H1 (cell line): ENCODE measurements around the gene RREB1. TPM values are rescaled to one million over a fixed set of nuclear protein-coding genes. Genes with fewer than 3 reads are reported as not detected.

Source experiments
- CTCF ChIA-PET: fragments of 300-600 bp; sonication (Branson Sonifier 250); formaldehyde crosslinking; loops from one replicate; lab custom pipeline; 2021; ENCODE audit not compliant: partially characterized antibody; lab: Charles Lee
- POLR2A ChIA-PET: fragments of 300-600 bp; sonication (Branson Sonifier 250); formaldehyde crosslinking; loops from one replicate; lab custom pipeline; 2021; ENCODE audit warnings: inconsistent platforms; ENCODE audit not compliant: partially characterized antibody; lab: Charles Lee
- DNase-seq, 2 experiments: peaks; one replicate each; pipeline versions ENCODE4 v3.0.0 to v3.0.0-alpha.2; 2010 to 2022; ENCODE audit warnings: low spot score in 2 of 2, low read depth in 1 of 2, mixed read lengths in 1 of 2
- FAIRE-seq: peaks from 2 replicates; lab custom pipeline; 2011; peaks lifted over from hg19 to GRCh38; lab: Jason Lieb, UNC
- H2AFZ ChIP-seq: 2 replicates; pipeline ENCODE4 v1.8.1; 2012; ENCODE audit warnings: low read length, inconsistent platforms
- H2AK5ac ChIP-seq: 2 replicates; pipeline ENCODE4 v1.6.1; 2013; ENCODE audit warnings: low read depth, low read length
- H2BK120ac ChIP-seq: replicated peaks from 2 replicates; pipeline ENCODE3; 2013; ENCODE audit warnings: low read depth, low read length, inconsistent platforms
- H2BK12ac ChIP-seq: 2 replicates; pipeline ENCODE4 v1.6.1; 2013; ENCODE audit warnings: low read depth, low read length
- H2BK15ac ChIP-seq: 2 replicates; pipeline ENCODE4 v1.6.1; 2013; ENCODE audit warnings: low read length
- H2BK20ac ChIP-seq: 2 replicates; pipeline ENCODE4 v1.6.1; 2013; ENCODE audit warnings: low read length
- H2BK5ac ChIP-seq: 2 replicates; pipeline ENCODE4 v1.6.1; 2013; ENCODE audit warnings: low read depth, low read length
- H3K14ac ChIP-seq: 2 replicates; pipeline ENCODE4 v1.6.1; 2013; ENCODE audit warnings: inconsistent platforms; ENCODE audit not compliant: insufficient read length
- H3K18ac ChIP-seq: 2 replicates; pipeline ENCODE4 v1.6.1; 2013; ENCODE audit warnings: low read length; ENCODE audit errors: extremely low read depth
- H3K23ac ChIP-seq: 2 replicates; pipeline ENCODE4 v1.6.1; 2013; ENCODE audit warnings: inconsistent platforms; ENCODE audit not compliant: insufficient read length
- H3K23me2 ChIP-seq: 2 replicates; pipeline ENCODE4 v1.6.1; 2013; ENCODE audit warnings: low read depth, low read length
- H3K27ac ChIP-seq: 2 replicates; pipeline ENCODE4 v1.6.1; 2011; ENCODE audit warnings: low read depth, low read length, inconsistent platforms
- H3K27me3 ChIP-seq, 4 experiments: replicated peaks in 1 of 4; 1 replicate in 1 of 4; 2 replicates in 3 of 4; pipeline versions ENCODE4 v1.6.1 to v1.8.1; 2011 to 2013; ENCODE audit warnings: low read length in 3 of 4, mild to moderate bottlenecking in 3 of 4, inconsistent platforms in 2 of 4, mixed read lengths in 2 of 4, moderate library complexity in 1 of 4; ENCODE audit not compliant: control insufficient read depth in 3 of 4, insufficient read depth in 3 of 4; ENCODE audit errors: extremely low read depth in 1 of 4
- H3K36me3 ChIP-seq, 4 experiments: 2 replicates each; pipeline versions ENCODE4 v1.6.1 to v1.8.1; 2011 to 2013; ENCODE audit warnings: mild to moderate bottlenecking in 4 of 4, low read length in 3 of 4, moderate library complexity in 2 of 4, control low read depth in 1 of 4, inconsistent platforms in 1 of 4; ENCODE audit not compliant: insufficient read depth in 4 of 4, control insufficient read depth in 2 of 4
- H3K4ac ChIP-seq: replicated peaks from 2 replicates; pipeline ENCODE3; 2013; ENCODE audit warnings: low read length, low read depth, mixed read lengths, inconsistent platforms; ENCODE audit not compliant: insufficient read length
- H3K4me1 ChIP-seq, 4 experiments: replicated peaks in 1 of 4; 1 replicate in 1 of 4; 2 replicates in 3 of 4; pipeline versions ENCODE4 v1.6.1 to v1.8.1; 2011 to 2013; ENCODE audit warnings: low read length in 3 of 4, inconsistent platforms in 2 of 4, mixed read lengths in 1 of 4; ENCODE audit not compliant: insufficient read depth in 4 of 4, control insufficient read depth in 3 of 4
- H3K4me2 ChIP-seq, 2 experiments: 2 replicates each; pipeline versions ENCODE4 v1.6.1 to v1.8.1; 2011 to 2013; ENCODE audit warnings: low read depth in 2 of 2, low read length in 2 of 2, control low read depth in 1 of 2, inconsistent platforms in 1 of 2, mild to moderate bottlenecking in 1 of 2; ENCODE audit not compliant: insufficient read depth in 1 of 2
- H3K4me3 ChIP-seq, 4 experiments: fragments of 200-600, 300-600 bp in 1 of 4; sonication (generic), shearing (Covaris generic), sonication (Bioruptor Twin) in 1 of 4; 2 replicates each; pipeline versions ENCODE4 v1.5.1 to v1.8.1; 2011 to 2016; ENCODE audit warnings: low read length in 4 of 4, low read depth in 3 of 4, control low read depth in 2 of 4, inconsistent platforms in 2 of 4, mild to moderate bottlenecking in 2 of 4, mixed read lengths in 1 of 4, moderate library complexity in 1 of 4; ENCODE audit not compliant: insufficient read depth in 2 of 4; ENCODE audit errors: extremely low read depth in 1 of 4
- H3K56ac ChIP-seq: replicated peaks from 2 replicates; pipeline ENCODE3; 2013; ENCODE audit warnings: low read depth, mild to moderate bottlenecking, mixed read lengths, low read length, inconsistent platforms; ENCODE audit not compliant: insufficient read length
- H3K79me1 ChIP-seq: 2 replicates; pipeline ENCODE4 v1.6.1; 2013; ENCODE audit warnings: low read depth, low read length, control low read depth
- H3K79me2 ChIP-seq, 2 experiments: 2 replicates each; pipeline versions ENCODE4 v1.6.1 to v1.8.1; 2012 to 2013; ENCODE audit warnings: low read length in 2 of 2, mild to moderate bottlenecking in 2 of 2, inconsistent platforms in 1 of 2; ENCODE audit not compliant: insufficient read depth in 2 of 2, control insufficient read depth in 1 of 2
- H3K9ac ChIP-seq, 4 experiments: replicated peaks in 1 of 4; 1 replicate in 1 of 4; 2 replicates in 3 of 4; pipeline versions ENCODE4 v1.6.1 to v1.8.1; 2011 to 2013; ENCODE audit warnings: low read depth in 3 of 4, low read length in 3 of 4, control low read depth in 2 of 4, mild to moderate bottlenecking in 2 of 4, moderate library complexity in 2 of 4, inconsistent platforms in 1 of 4; ENCODE audit errors: extremely low read depth in 1 of 4
- H3K9me3 ChIP-seq, 2 experiments: 2 replicates each; pipeline versions ENCODE4 v1.6.1 to v1.8.1; 2012 to 2013; ENCODE audit warnings: mild to moderate bottlenecking in 2 of 2, moderate library complexity in 2 of 2, control low read depth in 1 of 2, inconsistent platforms in 1 of 2, low read depth in 1 of 2, low read length in 1 of 2, mixed read lengths in 1 of 2; ENCODE audit not compliant: insufficient read depth in 2 of 2
- H4K20me1 ChIP-seq, 2 experiments: replicated peaks in 1 of 2; 2 replicates each; pipeline versions ENCODE3 to v1.8.1; 2011 to 2013; ENCODE audit warnings: inconsistent platforms in 2 of 2, low read length in 2 of 2, mild to moderate bottlenecking in 1 of 2; ENCODE audit not compliant: insufficient read depth in 2 of 2, control insufficient read depth in 1 of 2
- H4K5ac ChIP-seq: 2 replicates; pipeline ENCODE4 v1.6.1; 2013; ENCODE audit warnings: low read length, low read depth, mixed read lengths, inconsistent platforms; ENCODE audit not compliant: insufficient read length
- H4K8ac ChIP-seq: 2 replicates; pipeline ENCODE4 v1.8.0; 2013; ENCODE audit warnings: mild to moderate bottlenecking, moderate library complexity, low read length, inconsistent platforms; ENCODE audit not compliant: insufficient read depth; ENCODE audit errors: extremely low read depth
- H4K91ac ChIP-seq: replicated peaks from 2 replicates; pipeline ENCODE3; 2013; ENCODE audit warnings: low read length, mixed read lengths, inconsistent platforms; ENCODE audit not compliant: insufficient read length
- KDM1A ChIP-seq: fragments of 200-600, 300-600 bp; sonication (generic); IDR thresholded peaks from 2 replicates; pipeline ENCODE4 v1.7.1; 2016; ENCODE audit warnings: mild to moderate bottlenecking, low read length, borderline replicate concordance
- KDM5A ChIP-seq: fragments of 200-600 bp; IDR thresholded peaks from 2 replicates; pipeline ENCODE4 v1.7.1; 2012; ENCODE audit warnings: mild to moderate bottlenecking, low read length, inconsistent platforms, mixed read lengths
- MAFK ChIP-seq: IDR thresholded peaks from 2 replicates; pipeline ENCODE4 v1.6.1; 2012; ENCODE audit warnings: low read depth, mild to moderate bottlenecking, improper control_type of control experiment, low read length
- RXRA ChIP-seq: IDR thresholded peaks from 2 replicates; pipeline ENCODE4 v1.6.1; 2011; ENCODE audit warnings: low read depth, mild to moderate bottlenecking, low read length, moderate library complexity; ENCODE audit not compliant: insufficient read depth
- SAP30 ChIP-seq: fragments of 300-600 bp; sonication (generic); IDR thresholded peaks from 2 replicates; pipeline ENCODE4 v1.7.1; 2012; ENCODE audit warnings: low read length, moderate library complexity, mild to moderate bottlenecking, inconsistent platforms; ENCODE audit not compliant: insufficient read depth, insufficient replicate concordance
- SIRT6 ChIP-seq: IDR thresholded peaks from one replicate; pipeline ENCODE4 v1.7.1; 2012; ENCODE audit warnings: low read length, inconsistent platforms
- SUZ12 ChIP-seq: fragments of 200-600 bp; sonication (generic); IDR thresholded peaks from 2 replicates; pipeline ENCODE4 v1.6.1; 2012; ENCODE audit warnings: mild to moderate bottlenecking, inconsistent platforms, low read length, moderate library complexity, mixed read lengths
- WGBS, 2 experiments: shearing (Covaris generic) in 1 of 2; methylation state at CpG; one replicate each; pipeline versions ENCODE4 v1.1.6 to v1.1.7; 2013 to 2015; ENCODE audit warnings: low lambda C conversion rate in 2 of 2, mixed read lengths in 2 of 2, inconsistent platforms in 1 of 2, low coverage in 1 of 2, missing lambda C conversion rate in 1 of 2; ENCODE audit not compliant: insufficient replicate concordance in 2 of 2, insufficient coverage in 1 of 2, insufficient read length in 1 of 2; ENCODE audit errors: extremely low coverage in 1 of 2, missing lambda C conversion rate in 1 of 2; 5-methylcytosine and 5-hydroxymethylcytosine counted together
- polyA plus RNA-seq, 7 experiments: library from polyadenylated mRNA; depleted of rRNA in 3 of 7; stranded (reverse) in 5 of 7; unstranded in 2 of 7; fragments of >200 nt in 5 of 7; fragments of 200-250 nt in 2 of 7; gene quantifications; 1 replicate in 5 of 7; 2 replicates in 1 of 7; 4 replicates in 1 of 7; pipeline versions ENCODE4 v1.2.1 to v1.2.3, GENCODE V29; 2011 to 2013; ENCODE audit warnings: missing spikeins in 2 of 7, mixed read lengths in 2 of 7
- total RNA-seq: library from RNA; stranded (reverse); fragmentation: NEBNext Ultra II Directional; extraction: Animal tissue kit (Norgen Biotek cat#: 25700); gene quantifications from 2 replicates; pipeline ENCODE4 v1.2.1, GENCODE V29; 2021

Gene RREB1
- total and polyA plus RNA-seq, 2 of the 8 experiments (the other 6 are each of a cell fraction or from before 2014, with no cell fraction given) = 3.9 to 34.7 TPM

DNA sequence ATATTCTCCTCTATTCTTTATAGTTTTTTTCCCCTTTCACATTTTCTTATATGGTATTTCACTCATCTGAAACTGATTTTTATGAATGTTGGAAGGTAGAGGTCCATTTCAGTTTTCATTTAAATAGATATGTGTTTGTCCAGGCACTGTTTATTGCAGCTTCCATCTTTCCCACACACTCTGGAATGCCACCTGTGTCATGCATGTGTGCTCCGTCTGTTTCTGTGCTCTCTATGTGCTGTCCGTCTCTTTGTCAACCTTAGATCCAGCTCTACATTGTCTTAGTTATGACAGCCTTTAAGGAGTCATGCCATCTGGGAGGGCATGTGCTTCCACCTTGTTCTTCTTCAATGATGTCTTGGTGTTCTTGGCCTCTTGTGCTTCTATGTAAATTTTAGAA is 36.4 kb upstream of the RREB1 start:
- Histone ChIP-seq H3K9me3 (no peaks in the 10 kb centered on the region), H3K14ac (no peak overlapping the region), H3K4ac (no peak overlapping the region), H2BK120ac (no peak overlapping the region), H3K79me2 (no peaks in the 10 kb centered on the region), H3K4me2 (no peak overlapping the region), H3K23me2 (no peaks in the 10 kb centered on the region), H3K56ac (no peak overlapping the region), H3K18ac (no peak overlapping the region), H3K4me1 (no peaks in the 10 kb centered on the region), H2AFZ (no peak overlapping the region), H2BK12ac (no peak overlapping the region), H3K27ac (no peak overlapping the region), H2BK15ac (no peak overlapping the region), H4K20me1 (no peaks in the 10 kb centered on the region), H3K9ac (no peak overlapping the region), H3K36me3 (no peaks in the 10 kb centered on the region), H3K27me3 (no peaks in the 10 kb centered on the region), H4K91ac (no peak overlapping the region), H3K23ac (no peak overlapping the region), H2AK5ac (no peak overlapping the region), H4K8ac (no peak overlapping the region), H3K79me1 (no peaks in the 10 kb centered on the region), H2BK5ac (no peak overlapping the region), H3K4me3 (no peak overlapping the region), H2BK20ac (no peak overlapping the region), H4K5ac (no peak overlapping the region)
- TF ChIP-seq KDM5A (no peak), KDM1A (no peak), RXRA (no peak), SIRT6 (no peak), MAFK (no peak), SUZ12 (no peak), SAP30 (no peak)
- POLR2A ChIA-PET = no interaction called here
- FAIRE-seq (no peak), DNase-seq (no peak)
- WGBS, 2 experiments = 86% methylated on average over 2 of the region's 2 CpGs; no CpG with 5 or more reads in 1 of the 2 experiments
- CTCF ChIA-PET = no interaction called here
